Frontal cortex (tissue), 4 donors: ENCODE data around the gene BNIP2. TPM values are rescaled to one million over a fixed set of nuclear protein-coding genes. Genes with fewer than 3 reads are reported as not detected.
"Not testable (repeated sequence)": the region's sequence is repeated elsewhere in the genome, so short reads cannot be mapped to it uniquely, and the experiment has no call there.

Experiments
- DNase-seq, 2 donors: peaks; one replicate each; pipeline ENCODE4 v3.0.0; 2012; ENCODE audit warnings: low spot score in 2 of 2
- FAIRE-seq: peaks from 2 replicates; lab custom pipeline; 2012; peaks lifted over from hg19 to GRCh38; lab: Jason Lieb, UNC
- total RNA-seq: library from RNA; depleted of rRNA; stranded (reverse); fragments of >200 nt; gene quantifications from one replicate; pipeline ENCODE4 v1.2.3, GENCODE V29; 2014
- donor health status: control.
- donor health status: control.
- donor health status: control.

BNIP2 gene
- 63.6 TPM for total RNA-seq

- DNase-seq = peak; percentile 89
- no peak for FAIRE-seq
Observed at GRCh38 chr15:59688782-59689625, at the start of gene BNIP2. Gene BNIP2 (minus strand): TSS chr15:59689320. CDS start chr15:59682457, 6,863 bp downstream.

DNA sequence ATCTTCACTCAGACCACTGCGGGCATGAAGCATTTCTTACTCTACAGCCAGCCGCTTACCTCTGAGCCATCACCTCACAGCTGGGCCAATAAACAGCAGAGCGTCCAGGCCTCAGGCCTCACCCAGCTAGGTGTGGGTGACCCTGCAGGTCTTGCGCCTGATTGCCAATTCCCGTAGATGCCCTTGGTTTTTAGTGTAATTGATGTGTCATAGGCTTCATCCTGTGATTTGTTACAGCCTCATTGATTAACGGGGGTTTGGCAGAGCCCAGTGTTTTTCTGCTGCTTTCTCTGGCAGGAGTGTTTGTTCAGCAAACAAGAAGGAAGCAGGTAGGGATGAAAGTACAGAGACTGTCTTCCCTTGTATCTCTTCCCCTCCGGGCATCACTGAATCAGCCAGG, 49.6 kb upstream of the BNIP2 start:
- FAIRE-seq = no peak
- no peak for DNase-seq

- DNase-seq = no peak
Observed at GRCh38 chr15:59736181-59736580, 47.1 kb upstream of the BNIP2 start.

GRCh38 chr15:59725151-59725486, 36.0 kb upstream of the BNIP2 start:
- FAIRE-seq (no peak), DNase-seq (no peak)

More at GRCh38 chr15:59736181-59736580, 47.1 kb upstream of the BNIP2 start:
- no peak for FAIRE-seq

- DNase-seq = no peak
- no peak for FAIRE-seq
Observed at GRCh38 chr15:59723687-59724346, 34.7 kb upstream of the BNIP2 start.

DNA sequence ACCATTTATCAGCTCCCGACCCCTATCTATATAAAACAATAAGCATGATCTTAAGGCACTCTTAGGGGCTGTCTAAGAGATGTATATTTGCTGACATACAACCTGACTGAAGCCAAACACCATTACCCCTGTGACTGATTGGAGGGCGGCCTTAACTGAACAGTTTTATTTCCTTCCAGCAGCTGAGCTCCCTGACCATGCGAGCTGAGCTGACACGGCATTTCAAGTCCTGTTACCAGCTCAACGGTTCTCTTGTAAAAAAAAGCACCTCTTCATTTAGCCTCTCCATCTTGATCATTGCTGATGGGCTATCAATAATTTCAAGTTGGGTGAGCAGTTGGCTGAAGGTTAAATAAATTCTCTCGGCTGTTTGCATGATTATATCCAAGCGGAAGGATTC, 33.4 kb upstream of the BNIP2 start:
- FAIRE-seq (no peak), DNase-seq (no peak)

DNA sequence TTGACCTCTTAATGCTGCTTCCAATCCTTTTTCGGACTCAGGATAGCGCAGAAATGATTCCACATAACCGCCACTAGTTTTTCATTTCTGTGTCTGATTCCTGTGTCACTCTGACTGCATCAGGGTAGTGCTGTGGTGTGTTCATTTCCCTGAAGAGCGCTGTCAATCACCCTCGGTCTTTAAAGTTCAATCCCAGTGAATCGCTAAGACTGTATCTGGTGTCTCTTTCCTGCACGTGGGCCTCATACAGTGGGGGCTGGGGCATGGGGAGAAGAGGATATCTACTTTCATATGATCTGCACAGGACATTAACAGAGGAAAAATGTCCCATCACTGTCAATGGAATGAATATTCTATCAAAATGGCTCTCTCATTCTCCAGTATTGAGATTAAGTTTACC, 32.9 kb upstream of the BNIP2 start:
- no peak for DNase-seq
- no peak for FAIRE-seq

- DNase-seq = no peak
- FAIRE-seq = no peak
Observed at GRCh38 chr15:59721411-59721810, 32.3 kb upstream of the BNIP2 start.

- FAIRE-seq (no peak), DNase-seq (no peak)
Observed at GRCh38 chr15:59713177-59713576, 24.1 kb upstream of the BNIP2 start.

DNA sequence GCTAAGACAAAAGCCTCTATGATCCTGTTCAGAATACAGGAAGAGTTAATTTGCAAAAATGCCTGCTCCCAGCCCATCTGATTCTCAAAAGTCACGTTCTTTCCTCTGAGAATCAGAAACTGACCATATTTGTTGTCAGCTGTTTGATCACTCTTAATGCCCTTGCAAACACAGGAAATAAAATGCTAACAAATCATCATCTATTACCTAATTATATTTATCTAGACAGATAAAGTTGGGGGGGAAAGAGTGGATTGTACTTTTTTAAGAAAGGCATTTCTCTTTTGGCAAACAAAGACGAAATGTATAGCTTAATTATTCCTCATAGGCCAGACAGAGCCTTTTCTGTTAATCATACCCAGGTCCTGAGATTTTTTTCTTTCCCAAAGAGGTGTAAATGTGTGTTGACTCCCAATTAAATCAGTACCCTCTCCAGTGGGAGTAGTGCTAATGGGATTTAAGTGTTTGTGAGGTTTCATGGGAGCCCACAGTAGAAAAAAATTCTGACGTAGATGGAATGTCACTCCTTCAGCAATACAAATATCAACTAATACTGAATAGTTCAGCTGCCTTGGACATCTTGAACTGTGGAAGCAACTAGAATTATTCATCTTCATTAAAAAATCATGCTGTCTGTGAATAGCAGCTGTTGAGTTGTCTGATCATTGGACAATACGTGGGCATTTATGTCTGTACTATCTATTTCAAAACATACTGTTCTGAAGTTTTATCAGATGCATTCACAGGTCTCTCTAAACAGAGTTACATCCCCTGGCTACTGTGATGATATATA, 22.5 kb upstream of the BNIP2 start:
- FAIRE-seq = no peak
- DNase-seq = no peak

DNA sequence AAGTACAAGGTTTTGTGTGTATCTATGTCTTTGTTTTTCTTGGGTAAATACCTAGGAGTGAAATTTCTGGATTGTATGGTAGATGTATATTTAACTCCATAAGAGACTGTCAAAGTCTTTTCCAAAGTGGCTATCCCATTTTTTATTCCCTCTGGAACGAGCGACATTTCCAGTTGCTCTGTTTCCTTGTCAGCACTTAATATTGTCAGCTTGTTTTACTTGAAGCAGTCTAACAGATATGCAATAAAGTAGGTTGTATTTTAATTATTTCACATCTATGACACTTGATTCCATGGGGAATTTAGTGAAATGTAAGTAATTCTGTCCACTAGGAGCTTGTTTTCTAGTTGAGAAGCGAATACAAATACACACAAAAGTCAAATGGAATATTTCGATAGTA, 18.5 kb upstream of the BNIP2 start:
- FAIRE-seq = no peak
- DNase-seq = no peak

GRCh38 chr15:59703979-59704796, 15.1 kb upstream of the BNIP2 start:
- FAIRE-seq (no peak), DNase-seq (no peak)

DNA sequence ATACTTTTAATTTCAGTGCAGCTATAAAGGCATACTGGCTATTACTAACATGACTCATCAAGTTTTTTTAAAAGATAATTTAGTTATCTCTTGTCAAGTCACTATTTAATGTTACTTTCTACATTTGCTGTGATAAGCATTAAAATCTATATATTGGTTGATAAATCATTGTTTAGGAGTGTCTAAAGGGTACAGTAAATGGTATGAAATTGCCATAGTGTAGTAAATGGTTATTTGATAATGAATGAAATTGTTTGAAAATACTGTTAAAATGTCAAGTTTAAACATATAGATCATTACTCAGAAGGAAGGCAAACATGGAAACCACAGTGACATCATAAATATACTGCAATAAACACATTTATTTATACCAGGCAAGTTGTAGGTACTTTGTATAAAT, 13.2 kb upstream of the BNIP2 start:
- FAIRE-seq (no peak), DNase-seq (no peak)

DNA sequence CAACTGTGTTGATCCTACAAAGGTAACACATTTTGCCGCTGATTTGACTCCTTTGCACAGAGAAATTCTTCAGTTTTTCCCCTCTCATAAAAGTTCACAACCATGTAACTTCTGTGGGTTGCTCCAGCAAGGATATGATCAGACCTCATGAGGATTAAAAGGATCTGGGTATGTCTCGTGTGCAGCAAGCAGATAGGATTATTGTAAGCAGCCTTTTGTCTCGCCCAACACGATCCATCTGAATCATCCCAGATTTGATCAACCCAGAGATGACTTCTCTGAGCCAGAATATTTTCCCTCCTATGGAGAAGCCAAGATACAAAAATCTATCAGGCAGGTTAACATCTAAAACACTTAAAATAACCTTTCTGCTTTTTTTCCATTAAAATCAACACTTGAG, 12.8 kb upstream of the BNIP2 start:
- no peak for DNase-seq
- FAIRE-seq = no peak

- DNase-seq = no peak
- no peak for FAIRE-seq
Observed at GRCh38 chr15:59699810-59700431, 10.8 kb upstream of the BNIP2 start.

DNA sequence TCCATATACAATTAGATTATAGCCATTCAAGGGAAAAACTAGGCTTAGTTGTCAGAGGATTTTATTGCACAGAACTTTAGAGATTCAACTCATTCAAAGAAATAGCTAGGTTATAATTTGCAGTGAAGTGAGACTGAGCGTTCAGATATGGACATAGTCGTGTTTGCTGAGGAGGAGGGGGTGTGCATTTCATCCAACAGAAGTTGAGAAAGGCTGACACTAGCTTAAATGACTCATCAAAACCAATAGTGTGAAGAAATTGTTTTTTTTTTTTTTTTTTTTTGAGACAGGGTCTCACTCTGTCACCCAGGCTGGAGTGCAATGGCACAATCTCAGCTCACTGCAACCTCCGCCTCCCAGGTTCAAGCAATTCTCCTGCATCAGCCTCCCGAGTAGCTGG, 8.9 kb upstream of the BNIP2 start:
- not testable (repeated sequence) for FAIRE-seq, DNase-seq

- no peak for FAIRE-seq
- no peak for DNase-seq
Observed at GRCh38 chr15:59696332-59696731, 7.2 kb upstream of the BNIP2 start.

DNA sequence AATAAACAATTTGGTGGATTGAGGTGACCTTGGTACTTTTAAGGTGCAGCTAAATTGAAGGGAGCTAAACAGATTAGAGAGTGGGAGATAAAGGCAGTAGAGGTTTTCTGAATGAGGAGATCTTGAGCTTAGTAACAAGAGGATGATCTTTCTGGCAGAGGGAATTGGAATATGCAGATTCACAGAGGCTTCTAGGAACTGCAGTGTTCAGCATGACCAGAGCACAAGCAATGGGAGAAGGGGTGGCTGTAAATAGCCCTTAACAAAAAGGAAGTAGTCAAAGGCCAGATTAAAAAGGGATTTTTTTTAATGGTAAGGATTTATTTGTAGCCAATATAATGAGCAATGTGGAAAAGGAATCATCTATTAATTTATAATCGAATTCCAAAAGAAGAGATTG, 5.7 kb upstream of the BNIP2 start:
- no peak for DNase-seq
- FAIRE-seq = no peak

DNA sequence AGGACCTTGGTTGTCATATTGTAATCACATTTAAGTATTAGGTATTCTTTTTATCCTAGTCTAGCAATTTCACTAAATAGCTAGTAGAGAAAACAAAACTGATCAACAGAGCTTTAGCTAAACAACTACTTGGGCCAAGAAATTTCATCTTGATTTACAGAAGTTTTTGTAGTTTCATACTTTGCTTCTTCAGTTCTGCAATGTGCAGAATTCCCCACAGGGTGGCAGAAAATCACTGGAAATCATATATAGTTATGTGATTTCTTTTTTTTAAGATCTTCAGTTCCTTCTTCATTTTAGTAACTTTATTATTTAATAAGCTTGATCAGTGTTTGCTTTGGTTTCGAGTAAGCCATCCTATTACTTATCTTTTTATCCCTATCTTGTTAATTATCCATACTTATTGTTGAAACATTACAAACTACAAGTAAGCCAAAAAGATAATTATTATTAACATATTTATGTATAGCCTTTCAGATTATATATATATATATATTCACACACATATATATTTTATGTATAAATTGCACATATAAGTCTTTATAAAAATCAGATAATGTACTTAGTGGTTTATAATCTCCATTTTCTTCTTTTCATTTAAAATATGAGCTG, 2.2 kb upstream of the BNIP2 start:
- peak; percentile 65 for FAIRE-seq
- peak in 1 of 2 donors; percentile 16 for DNase-seq
